Endodermal cell (in vitro differentiated cells): ENCODE results near the gene MARCHF5. TPM values are rescaled to one million over a fixed set of nuclear protein-coding genes. Genes with fewer than 3 reads are reported as not detected.

Experiments
- DNase-seq: peaks from one replicate; pipeline ENCODE4 v3.0.0-alpha.2; 2017
- H3K27ac ChIP-seq: 2 replicates; pipeline ENCODE4 v1.5.1; 2013; ENCODE audit warnings: mild to moderate bottlenecking, low read depth, low read length, moderate library complexity
- H3K27me3 ChIP-seq: 2 replicates; pipeline ENCODE4 v1.6.1; 2013; ENCODE audit warnings: mild to moderate bottlenecking, low read length, moderate library complexity; ENCODE audit not compliant: insufficient read depth, control insufficient read depth, poor library complexity, severe bottlenecking
- H3K36me3 ChIP-seq: 2 replicates; pipeline ENCODE4 v1.7.0; 2013; ENCODE audit warnings: mild to moderate bottlenecking, low read length, moderate library complexity; ENCODE audit not compliant: control insufficient read depth, insufficient read depth
- H3K4me1 ChIP-seq: one replicate; pipeline ENCODE4 v1.7.0; 2013; ENCODE audit warnings: low read length; ENCODE audit not compliant: control insufficient read depth, insufficient read depth
- H3K4me3 ChIP-seq: 2 replicates; pipeline ENCODE4 v1.5.1; 2013; ENCODE audit warnings: mild to moderate bottlenecking, low read length, moderate library complexity
- H3K9ac ChIP-seq: 2 replicates; pipeline ENCODE4 v1.6.1; 2013; ENCODE audit warnings: mild to moderate bottlenecking, low read length, moderate library complexity; ENCODE audit not compliant: poor library complexity, severe bottlenecking; ENCODE audit errors: extremely low read depth
- H3K9me3 ChIP-seq: 2 replicates; pipeline ENCODE4 v1.6.1; 2013; ENCODE audit warnings: mild to moderate bottlenecking, low read length, moderate library complexity; ENCODE audit not compliant: control insufficient read depth
- H3K27ac Mint-ChIP-seq: 2 replicates; pipeline ENCODE4 v1.8.0; 2020; ENCODE audit warnings: mixed read lengths
- H3K27me3 Mint-ChIP-seq: 2 replicates; pipeline ENCODE4 v1.8.0; 2021; ENCODE audit warnings: mild to moderate bottlenecking, mixed read lengths; ENCODE audit not compliant: insufficient read depth
- H3K36me3 Mint-ChIP-seq: 2 replicates; pipeline ENCODE4 v1.8.0; 2020; ENCODE audit warnings: low read depth, mixed read lengths
- H3K4me1 Mint-ChIP-seq: 2 replicates; pipeline ENCODE4 v1.8.0; 2020; ENCODE audit warnings: mixed read lengths
- H3K4me3 Mint-ChIP-seq: 2 replicates; pipeline ENCODE4 v1.8.0; 2020; ENCODE audit warnings: mild to moderate bottlenecking, moderate library complexity, mixed read lengths
- H3K9me3 Mint-ChIP-seq: 2 replicates; pipeline ENCODE4 v1.8.0; 2020; ENCODE audit warnings: mild to moderate bottlenecking, mixed read lengths
- CTCF ChIP-seq: fragments of 200-600 bp; sonication (generic); conservative IDR thresholded peaks from 2 replicates; pipeline ENCODE4 v1.5.0; 2021; ENCODE audit warnings: antibody characterized with exemption, mild to moderate bottlenecking
- WGBS, 2 experiments: methylation state at CpG; one replicate each; pipeline versions ENCODE4 v1.1.5 to v1.1.7; 2013; ENCODE audit warnings: missing lambda C conversion rate in 2 of 2, mixed read lengths in 1 of 2; ENCODE audit not compliant: insufficient coverage in 1 of 2, insufficient read length in 1 of 2; 5-methylcytosine and 5-hydroxymethylcytosine counted together
- total RNA-seq, 2 donors: library from RNA; stranded (reverse); fragmentation: NEBNext Ultra II Directional in 1 of 2; extraction: Animal tissue kit (Norgen Biotek cat#: 25700) in 1 of 2; gene quantifications; 2 replicates in 1 of 2; 3 replicates in 1 of 2; pipeline ENCODE4 v1.2.1, GENCODE V29; 2021

Gene MARCHF5
- total RNA-seq, 2 donors from 2014 or later, result 29.8 to 38.0 TPM

GRCh38 chr10:92354587-92354986, 63.6 kb downstream of the MARCHF5 start:
- Histone ChIP-seq H3K27me3 (peaks cover 38% of the 10 kb centered on the region), H3K4me3 (no peak overlapping the region), H3K9ac (no peak overlapping the region), H3K9me3 (peaks cover 2% of the 10 kb centered on the region), H3K36me3 (peaks cover 13% of the 10 kb centered on the region), H3K27ac (no peak overlapping the region), H3K4me1 (peaks cover 12% of the 10 kb centered on the region)
- WGBS, 2 experiments, result 68 to 100% methylated on average over 1 to 4 of the region's 4 CpGs
- H3K4me1 Mint-ChIP-seq, result peaks cover 25% of the 10 kb centered on the region
- DNase-seq, result no peak
- peaks cover 62% of the 10 kb centered on the region for H3K27me3 Mint-ChIP-seq
- H3K9me3 Mint-ChIP-seq, result peaks cover 8% of the 10 kb centered on the region
- TF ChIP-seq CTCF, result no peak
- H3K36me3 Mint-ChIP-seq, result peaks cover 17% of the 10 kb centered on the region
- no peak overlapping the region for H3K27ac Mint-ChIP-seq
- no peak overlapping the region for H3K4me3 Mint-ChIP-seq

GRCh38 chr10:92356041-92356440, 65.1 kb downstream of the MARCHF5 start:
- Mint-ChIP-seq H3K4me3 (no peak overlapping the region), H3K36me3 (peaks cover 6% of the 10 kb centered on the region), H3K4me1 (peaks cover 16% of the 10 kb centered on the region), H3K27me3 (peaks cover 75% of the 10 kb centered on the region), H3K9me3 (peaks cover 20% of the 10 kb centered on the region), H3K27ac (no peak overlapping the region)
- H3K4me1 ChIP-seq, result peaks cover 5% of the 10 kb centered on the region
- no peak overlapping the region for H3K4me3 ChIP-seq
- peaks cover 38% of the 10 kb centered on the region for H3K27me3 ChIP-seq
- no peak overlapping the region for H3K9ac ChIP-seq
- no peak for TF ChIP-seq CTCF
- H3K27ac ChIP-seq, result no peak overlapping the region
- peaks cover 7% of the 10 kb centered on the region for H3K9me3 ChIP-seq
- WGBS, 2 experiments, result 92 to 97% methylated on average over 4 to 7 of the region's 7 CpGs
- peaks cover 4% of the 10 kb centered on the region for H3K36me3 ChIP-seq
- no peak for DNase-seq

- Histone ChIP-seq H3K27me3 (no peaks in the 10 kb centered on the region), H3K36me3 (no peaks in the 10 kb centered on the region), H3K9me3 (peaks cover 7% of the 10 kb centered on the region), H3K27ac (no peak overlapping the region), H3K4me3 (no peak overlapping the region), H3K4me1 (no peaks in the 10 kb centered on the region), H3K9ac (no peak overlapping the region)
- Mint-ChIP-seq H3K36me3 (no peaks in the 10 kb centered on the region), H3K9me3 (peaks cover 17% of the 10 kb centered on the region), H3K27ac (no peak overlapping the region), H3K4me1 (peaks cover 3% of the 10 kb centered on the region), H3K4me3 (no peak overlapping the region), H3K27me3 (peaks cover 44% of the 10 kb centered on the region)
- TF ChIP-seq CTCF, result no peak
- DNase-seq, result no peak
- WGBS, 2 experiments, result 97% methylated on average over 4 of the region's 4 CpGs; no CpG with 5 or more reads in 1 of the 2 experiments
Observed at GRCh38 chr10:92363498-92363897, 72.5 kb downstream of the MARCHF5 start.
